PC-3 (cell line): ENCODE results near the gene NUPR2.

Experiments used
- CTCF ChIP-seq: fragments of 300-600 bp; sonication (generic); conservative IDR thresholded peaks from 2 replicates; pipeline ENCODE4 v1.5.1; 2017; ENCODE audit warnings: antibody characterized with exemption, low read depth, mild to moderate bottlenecking, low read length
- EZH2 ChIP-seq: fragments of 300-600 bp; sonication (generic); IDR thresholded peaks from one replicate; pipeline ENCODE4 v1.6.1; 2017; ENCODE audit warnings: antibody characterized with exemption, mild to moderate bottlenecking, low read length; ENCODE audit not compliant: unreplicated experiment

DNA sequence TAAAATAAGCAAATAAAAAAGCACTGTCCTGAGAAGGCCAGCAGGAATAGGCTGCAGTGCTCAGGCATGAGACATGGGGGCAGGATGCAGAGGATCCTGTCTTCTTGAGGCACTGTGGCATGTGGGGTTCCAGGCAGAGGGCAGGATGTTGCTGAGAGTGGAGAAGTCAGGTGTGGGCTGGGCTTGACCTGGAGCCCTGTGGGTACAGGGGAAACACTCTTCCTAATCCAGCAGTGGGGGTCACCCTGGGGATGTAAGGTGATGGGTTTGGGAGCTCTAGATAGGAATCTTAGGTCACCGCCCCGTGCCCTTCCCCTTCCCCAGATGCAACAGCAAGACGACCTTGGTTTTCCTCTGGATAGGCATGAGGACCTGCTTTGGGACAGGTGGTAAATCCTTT is 38.5 kb downstream of the NUPR2 start:
- TF ChIP-seq CTCF (no peak), EZH2 (no peak)
